Endothelial cell of umbilical vein (primary cell): ENCODE results near the gene TESK1. TPM values are rescaled to one million over a fixed set of nuclear protein-coding genes. Genes with fewer than 3 reads are reported as not detected.

Source experiments
- BruUV-seq: library from RNA; stranded (reverse); fragments of 400-500 nt; replicated peaks from 2 replicates; lab custom pipeline; 2021; lab: Mats Ljungman, UMichigan
- CTCF ChIA-PET: fragments of 300-600, 350-600 bp; sonication (Branson Sonifier 250); formaldehyde crosslinking; loops from one replicate; lab custom pipeline; 2021; ENCODE audit warnings: antibody characterized with exemption, inconsistent platforms; lab: Charles Lee
- POLR2A ChIA-PET: fragments of 300-600, 350-600 bp; sonication (Branson Sonifier 250); formaldehyde crosslinking; loops from one replicate; lab custom pipeline; 2021; ENCODE audit warnings: antibody characterized with exemption, inconsistent platforms; lab: Charles Lee
- DNase-seq: peaks from one replicate; pipeline ENCODE4 v3.0.0-alpha.2; 2011; ENCODE audit warnings: low read depth, low spot score
- FAIRE-seq: peaks from 2 replicates; lab custom pipeline; 2011; peaks lifted over from hg19 to GRCh38; lab: Jason Lieb, UNC
- H2AFZ ChIP-seq: 2 replicates; pipeline ENCODE4 v1.6.0; 2012; ENCODE audit warnings: low read depth, low read length, control low read depth, inconsistent platforms
- H3K27ac ChIP-seq: 2 replicates; pipeline ENCODE4 v1.5.1; 2011; ENCODE audit warnings: low read depth, mild to moderate bottlenecking, control low read depth, low read length, moderate library complexity; ENCODE audit not compliant: insufficient read depth
- H3K27me3 ChIP-seq, 2 experiments: 2 replicates each; pipeline versions ENCODE4 v1.6.0 to v1.6.1; 2011; ENCODE audit warnings: low read length in 2 of 2, mixed read lengths in 1 of 2; ENCODE audit not compliant: control insufficient read depth in 2 of 2, insufficient read depth in 2 of 2
- H3K36me3 ChIP-seq, 2 experiments: 2 replicates in 1 of 2; 3 replicates in 1 of 2; pipeline ENCODE4 v1.5.1; 2011; ENCODE audit warnings: low read length in 2 of 2, mild to moderate bottlenecking in 1 of 2, moderate library complexity in 1 of 2; ENCODE audit not compliant: control insufficient read depth in 2 of 2, insufficient read depth in 2 of 2; ENCODE audit errors: extremely low read depth in 1 of 2
- H3K4me1 ChIP-seq: 3 replicates; pipeline ENCODE4 v1.5.1; 2011; ENCODE audit warnings: mild to moderate bottlenecking, low read length; ENCODE audit not compliant: control insufficient read depth, insufficient read depth; ENCODE audit errors: extremely low read depth
- H3K4me2 ChIP-seq: 2 replicates; pipeline ENCODE4 v1.6.1; 2011; ENCODE audit warnings: low read length, control low read depth, mixed read lengths; ENCODE audit not compliant: insufficient read depth
- H3K4me3 ChIP-seq, 3 experiments: fragments of 200-600 bp in 1 of 3; sonication (generic), shearing (Covaris generic) in 1 of 3; replicated peaks in 1 of 3; 2 replicates each; pipeline ENCODE4 v1.5.1; 2011 to 2016; ENCODE audit warnings: control low read depth in 3 of 3, low read length in 3 of 3, mild to moderate bottlenecking in 2 of 3, inconsistent platforms in 1 of 3, low read depth in 1 of 3, moderate library complexity in 1 of 3; ENCODE audit not compliant: insufficient read depth in 1 of 3
- H3K79me2 ChIP-seq: 2 replicates; pipeline ENCODE4 v1.6.0; 2012; ENCODE audit warnings: low read length, inconsistent platforms; ENCODE audit not compliant: control insufficient read depth, insufficient read depth
- H3K9ac ChIP-seq: replicated peaks from 2 replicates; pipeline ENCODE3; 2011; ENCODE audit warnings: low read length, control low read depth; ENCODE audit not compliant: insufficient read depth; ENCODE audit errors: extremely low read depth
- H3K9me1 ChIP-seq: replicated peaks from 3 replicates; pipeline ENCODE4 v1.6.0; 2011; ENCODE audit warnings: mild to moderate bottlenecking, low read length; ENCODE audit not compliant: control insufficient read depth, insufficient read depth; ENCODE audit errors: extremely low read depth
- H3K9me3 ChIP-seq: replicated peaks from 2 replicates; pipeline ENCODE4 v1.5.1; 2012; ENCODE audit warnings: low read length, inconsistent platforms; ENCODE audit not compliant: control insufficient read depth, insufficient read depth
- H4K20me1 ChIP-seq: replicated peaks from 2 replicates; pipeline ENCODE3; 2011; ENCODE audit warnings: mild to moderate bottlenecking, low read length; ENCODE audit not compliant: control insufficient read depth, insufficient read depth; ENCODE audit errors: extremely low read depth
- CTCF ChIP-seq, 2 donors: IDR thresholded peaks; 1 replicate in 1 of 2; 2 replicates in 1 of 2; pipeline ENCODE4 v1.5.1; 2011; ENCODE audit warnings: low read length in 2 of 2, mild to moderate bottlenecking in 2 of 2, moderate library complexity in 2 of 2, control low read depth in 1 of 2, inconsistent platforms in 1 of 2, low read depth in 1 of 2; ENCODE audit not compliant: insufficient read depth in 1 of 2; ENCODE audit errors: extremely low read depth in 1 of 2
- EZH2 ChIP-seq: IDR thresholded peaks from 2 replicates; pipeline ENCODE4 v1.6.1; 2012; ENCODE audit warnings: borderline replicate concordance, low read depth, mild to moderate bottlenecking, moderate library complexity, low read length, inconsistent platforms; ENCODE audit not compliant: severe bottlenecking
- FOS ChIP-seq: IDR thresholded peaks from 2 replicates; pipeline ENCODE4 v1.6.1; 2011; ENCODE audit warnings: mild to moderate bottlenecking, low read length, moderate library complexity, borderline replicate concordance; ENCODE audit not compliant: insufficient read depth
- GATA2 ChIP-seq: IDR thresholded peaks from 2 replicates; pipeline ENCODE4 v1.7.0; 2011; ENCODE audit warnings: low read depth, mild to moderate bottlenecking, moderate library complexity, mixed read lengths, low read length; ENCODE audit not compliant: insufficient read length, insufficient read depth
- JUN ChIP-seq: IDR thresholded peaks from 2 replicates; pipeline ENCODE4 v1.6.1; 2011; ENCODE audit warnings: borderline replicate concordance, low read depth; ENCODE audit not compliant: insufficient read length, insufficient read depth
- MAX ChIP-seq: IDR thresholded peaks from 2 replicates; pipeline ENCODE4 v1.6.1; 2011; ENCODE audit not compliant: insufficient read depth, insufficient read length
- MYC ChIP-seq: IDR thresholded peaks from one replicate; pipeline ENCODE4 v1.6.1; 2011; ENCODE audit warnings: mild to moderate bottlenecking, low read depth, low read length
- POLR2A ChIP-seq: IDR thresholded peaks from 2 replicates; pipeline ENCODE4 v1.6.1; 2012; ENCODE audit warnings: low read depth, mild to moderate bottlenecking, control low read depth, low read length
- POLR2AphosphoS5 ChIP-seq: IDR thresholded peaks from 2 replicates; pipeline ENCODE4 v1.6.1; 2012; ENCODE audit warnings: low read depth, mild to moderate bottlenecking, control low read depth, low read length, moderate library complexity; ENCODE audit not compliant: insufficient read depth
- dilution Hi-C: fragments of 300-500 bp; cut with MboI; formaldehyde crosslinking; loops from one replicate; pipeline ENCODE4 v1.15.0; 2019; ENCODE audit warnings: low sequenced_read_pairs; ENCODE audit not compliant: extremely low pct_ligation_motif_present
- intact Hi-C: fragments of 100-400 bp; cut with micrococcal nuclease; formaldehyde crosslinking; loops from one replicate; pipeline ENCODE4 v1.10.0; 2022
- polyA plus RNA-seq, 4 experiments: library from polyadenylated mRNA; depleted of rRNA in 3 of 4; stranded (reverse) in 3 of 4; unstranded in 1 of 4; fragments of >200 nt; gene quantifications; 2 replicates each; pipeline versions ENCODE4 v1.2.1 to v1.2.3, GENCODE V29; 2011 to 2012; ENCODE audit warnings: missing spikeins in 1 of 4
- total RNA-seq: library from RNA; stranded (reverse); gene quantifications from 2 replicates; pipeline ENCODE4 v1.2.3, GENCODE V29; 2021

The TESK1 gene
- total and polyA plus RNA-seq, 2 donors (not counting 3 experiments of a cell fraction or from before 2014, with no cell fraction given) = 25.3 to 26.4 TPM

GRCh38 chr9:35556776-35557175 lies 48.3 kb upstream of the TESK1 start:
- Histone ChIP-seq H3K9me1 (no peaks in the 10 kb centered on the region), H3K4me2 (no peak overlapping the region), H3K9me3 (no peaks in the 10 kb centered on the region), H3K27me3 (no peaks in the 10 kb centered on the region), H4K20me1 (no peaks in the 10 kb centered on the region), H3K79me2 (peaks cover 27% of the 10 kb centered on the region), H3K4me3 (no peak overlapping the region), H2AFZ (no peak overlapping the region), H3K36me3 (peaks cover 19 to 46% of the 10 kb centered on the region in 2 experiments), H3K4me1 (peaks cover 6% of the 10 kb centered on the region), H3K9ac (no peak overlapping the region), H3K27ac (no peak overlapping the region)
- intact Hi-C loops = no loop called here
- dilution Hi-C loops = no loop called here
- TF ChIP-seq POLR2A (no peak), EZH2 (no peak), CTCF (IDR thresholded peaks at IDR 0.05; ENCODE audit: extremely low read depth in 1 of 2, insufficient read depth in 1 of 2, low read depth in 1 of 2, low read length in 2 of 2) (no peak), MAX (no peak), POLR2AphosphoS5 (no peak), GATA2 (no peak), FOS (no peak), JUN (no peak), MYC (no peak)
- no TSS peak for BruUV-seq
- CTCF ChIA-PET = interaction anchor here (0.6 to 7.5 kb wide), 4 partner anchors 46 to 298 kb away, joined by 3 to 233 read pairs (median 6); no protein-coding TSS in a partner anchor
- no peak for FAIRE-seq
- DNase-seq = no peak
- POLR2A ChIA-PET = no interaction called here
